GM12878 (cell line): ENCODE results near the gene UBE2E1. TPM values are rescaled to one million over a fixed set of nuclear protein-coding genes. Genes with fewer than 3 reads are reported as not detected.

Experiments
- ATF7 ChIP-seq: fragments of 450-650 bp; IDR thresholded peaks from 2 replicates; pipeline ENCODE4 v1.6.1; 2016; ENCODE audit warnings: low read depth, mild to moderate bottlenecking
- CBX3 ChIP-seq: fragments of 200-600 bp; sonication (generic); IDR thresholded peaks from 2 replicates; pipeline ENCODE4 v1.6.1; 2016; ENCODE audit warnings: low read depth, borderline replicate concordance
- CHD1 ChIP-seq: IDR thresholded peaks from 2 replicates; pipeline ENCODE4 v1.6.1; 2012; ENCODE audit warnings: low read depth, low read length, improper control_type of control experiment
- IRF4 ChIP-seq: IDR thresholded peaks from 2 replicates; pipeline ENCODE4 v1.6.1; 2011; ENCODE audit warnings: low read depth, low read length
- NBN ChIP-seq: fragments of 450-650 bp; IDR thresholded peaks from 2 replicates; pipeline ENCODE4 v1.6.1; 2016
- PRDM15 ChIP-seq: fragments of 450-650 bp; formaldehyde crosslinking; IDR thresholded peaks from 2 replicates; pipeline ENCODE4 v1.4.0; 2020; ENCODE audit warnings: mild to moderate bottlenecking, moderate library complexity
- RELA ChIP-seq: fragments of 450-650 bp; IDR thresholded peaks from 2 replicates; pipeline ENCODE4 v1.8.0; 2014; ENCODE audit warnings: borderline replicate concordance; ENCODE audit not compliant: partially characterized antibody
- RFX5 ChIP-seq: IDR thresholded peaks from 2 replicates; pipeline ENCODE4 v1.6.1; 2011; ENCODE audit warnings: low read depth, low read length, improper control_type of control experiment
- SKIL ChIP-seq: fragments of 450-650 bp; IDR thresholded peaks from 2 replicates; pipeline ENCODE4 v1.6.1; 2017; ENCODE audit warnings: mild to moderate bottlenecking, low read depth, inconsistent platforms; ENCODE audit not compliant: poor library complexity, severe bottlenecking
- SMAD1 ChIP-seq: fragments of 450-650 bp; IDR thresholded peaks from 2 replicates; pipeline ENCODE4 v1.6.1; 2018; ENCODE audit warnings: mild to moderate bottlenecking, low read depth; ENCODE audit not compliant: partially characterized antibody
- SMC3 ChIP-seq: IDR thresholded peaks from 2 replicates; pipeline ENCODE4 v1.6.1; 2011; ENCODE audit warnings: low read length, improper control_type of control experiment, borderline replicate concordance
- ZBTB40 ChIP-seq: fragments of 450-650 bp; IDR thresholded peaks from 2 replicates; pipeline ENCODE4 v1.6.1; 2016; ENCODE audit warnings: mild to moderate bottlenecking, moderate library complexity, borderline replicate concordance
- ZSCAN29 ChIP-seq: fragments of 450-650 bp; IDR thresholded peaks from 2 replicates; pipeline ENCODE4 v1.6.1; 2017; ENCODE audit warnings: mild to moderate bottlenecking, moderate library complexity
- polyA plus RNA-seq, 11 experiments: library from polyadenylated mRNA; depleted of rRNA in 4 of 11; unstranded in 6 of 11; stranded (reverse) in 5 of 11; fragments of >200 nt; fragmentation: Nextera tagmentation in 4 of 11; fragmentation: Illumina TruSeq in 1 of 11; extraction: Ambion mirVana in 4 of 11; extraction: Trizol in 1 of 11; gene quantifications; 1 replicate in 1 of 11; 2 replicates in 10 of 11; pipeline versions ENCODE4 v1.2.1 to v1.2.3, GENCODE V29; 2011 to 2016; ENCODE audit warnings: inconsistent platforms in 2 of 11, missing spikeins in 2 of 11, low read depth in 1 of 11
- total RNA-seq, 4 experiments: library from RNA; depleted of rRNA in 3 of 4; stranded (reverse); fragments of >200 nt in 3 of 4; fragmentation: Illumina TruSeq in 1 of 4; extraction: Trizol in 1 of 4; gene quantifications; 2 replicates each; pipeline versions ENCODE4 v1.2.1 to v1.2.3, GENCODE V29; 2013 to 2021
- TF ChIP-seq, protein P1 (sequence below): fragments of 450-650 bp; conservative IDR thresholded peaks from 2 replicates; pipeline ENCODE4 v1.6.1; 2017; ENCODE audit warnings: mild to moderate bottlenecking, moderate library complexity
- TF ChIP-seq, protein P2 (sequence below): fragments of 150-350 bp; IDR thresholded peaks from 2 replicates; pipeline ENCODE4 v1.6.1; 2014; ENCODE audit warnings: mild to moderate bottlenecking, low read depth, low read length

The UBE2E1 gene
- total and polyA plus RNA-seq, 10 of the 15 experiments (the other 5 are each of a cell fraction or from before 2014, with no cell fraction given), result 18.7 to 425 (median 147) TPM

DNA sequence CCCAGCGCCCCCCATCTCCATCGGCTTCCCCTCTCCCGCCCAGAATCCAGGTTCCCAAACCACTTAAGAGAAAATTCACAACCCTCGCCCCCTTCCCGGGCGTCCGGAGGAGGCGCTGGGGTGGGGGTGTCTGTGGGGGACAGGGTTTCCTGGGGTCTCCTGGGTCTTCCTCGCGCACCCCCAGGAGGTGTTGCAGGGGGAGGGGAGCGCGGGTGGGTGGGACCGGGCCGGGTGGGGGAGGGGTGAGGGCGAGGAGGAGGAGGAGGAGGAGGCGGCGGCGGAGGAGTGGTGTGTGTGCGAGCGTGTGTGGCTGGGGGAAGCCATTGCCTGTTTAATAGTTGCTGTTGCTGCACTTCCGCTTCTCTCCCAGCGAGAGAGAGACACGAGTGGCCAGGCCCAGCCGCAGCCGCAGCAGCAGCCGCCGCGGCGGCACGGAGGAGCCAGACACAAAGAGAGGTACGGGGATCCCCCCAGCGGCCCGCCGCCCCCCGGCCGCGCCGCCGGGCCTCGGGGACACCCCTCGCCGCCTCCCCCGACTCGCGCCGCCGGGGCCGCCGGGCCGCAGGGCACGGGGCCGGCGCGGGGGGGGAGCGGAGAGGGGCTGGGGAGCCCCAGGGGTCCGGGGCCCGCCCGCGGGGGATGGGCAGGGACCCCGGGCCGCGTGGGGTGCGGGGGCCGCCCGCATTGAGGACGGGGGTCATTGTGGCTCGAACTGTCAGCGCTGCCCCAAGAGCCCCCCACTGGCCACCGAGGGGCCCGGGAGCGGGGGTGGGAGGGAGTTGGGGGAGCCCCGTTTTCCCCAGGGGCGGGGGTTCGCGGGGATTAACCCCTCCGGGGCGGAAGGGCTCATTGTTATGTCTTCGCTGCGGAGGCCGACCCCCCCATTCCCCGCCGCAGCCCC lies at the start of gene UBE2E1 (continued):
- no peak for TF ChIP-seq ZBTB40
- no peak for TF ChIP-seq IRF4
- no peak for TF ChIP-seq NBN
- TF ChIP-seq, protein P1, sequence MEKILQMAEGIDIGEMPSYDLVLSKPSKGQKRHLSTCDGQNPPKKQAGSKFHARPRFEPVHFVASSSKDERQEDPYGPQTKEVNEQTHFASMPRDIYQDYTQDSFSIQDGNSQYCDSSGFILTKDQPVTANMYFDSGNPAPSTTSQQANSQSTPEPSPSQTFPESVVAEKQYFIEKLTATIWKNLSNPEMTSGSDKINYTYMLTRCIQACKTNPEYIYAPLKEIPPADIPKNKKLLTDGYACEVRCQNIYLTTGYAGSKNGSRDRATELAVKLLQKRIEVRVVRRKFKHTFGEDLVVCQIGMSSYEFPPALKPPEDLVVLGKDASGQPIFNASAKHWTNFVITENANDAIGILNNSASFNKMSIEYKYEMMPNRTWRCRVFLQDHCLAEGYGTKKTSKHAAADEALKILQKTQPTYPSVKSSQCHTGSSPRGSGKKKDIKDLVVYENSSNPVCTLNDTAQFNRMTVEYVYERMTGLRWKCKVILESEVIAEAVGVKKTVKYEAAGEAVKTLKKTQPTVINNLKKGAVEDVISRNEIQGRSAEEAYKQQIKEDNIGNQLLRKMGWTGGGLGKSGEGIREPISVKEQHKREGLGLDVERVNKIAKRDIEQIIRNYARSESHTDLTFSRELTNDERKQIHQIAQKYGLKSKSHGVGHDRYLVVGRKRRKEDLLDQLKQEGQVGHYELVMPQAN, result peak; percentile 57; the same call in 1 of the 2 replicates
- TF ChIP-seq, protein P2, sequence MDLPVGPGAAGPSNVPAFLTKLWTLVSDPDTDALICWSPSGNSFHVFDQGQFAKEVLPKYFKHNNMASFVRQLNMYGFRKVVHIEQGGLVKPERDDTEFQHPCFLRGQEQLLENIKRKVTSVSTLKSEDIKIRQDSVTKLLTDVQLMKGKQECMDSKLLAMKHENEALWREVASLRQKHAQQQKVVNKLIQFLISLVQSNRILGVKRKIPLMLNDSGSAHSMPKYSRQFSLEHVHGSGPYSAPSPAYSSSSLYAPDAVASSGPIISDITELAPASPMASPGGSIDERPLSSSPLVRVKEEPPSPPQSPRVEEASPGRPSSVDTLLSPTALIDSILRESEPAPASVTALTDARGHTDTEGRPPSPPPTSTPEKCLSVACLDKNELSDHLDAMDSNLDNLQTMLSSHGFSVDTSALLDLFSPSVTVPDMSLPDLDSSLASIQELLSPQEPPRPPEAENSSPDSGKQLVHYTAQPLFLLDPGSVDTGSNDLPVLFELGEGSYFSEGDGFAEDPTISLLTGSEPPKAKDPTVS, result no peak
- no peak for TF ChIP-seq RFX5
- TF ChIP-seq RELA, result no peak
- TF ChIP-seq CHD1, result no peak
- TF ChIP-seq SMC3, result no peak; the same call in 1 of the 2 replicates
- no peak for TF ChIP-seq CBX3
- TF ChIP-seq SMAD1, result no peak
- no peak for TF ChIP-seq PRDM15 (CRISPR knock-in tag)
- no peak for TF ChIP-seq ATF7
- TF ChIP-seq SKIL, result no peak
- TF ChIP-seq ZSCAN29, result 0 out of 2 replicates have a peak, but pooled peaks have one; percentile 14
